GM23338 (cell line): ENCODE results near the gene EXOSC1. TPM values are rescaled to one million over a fixed set of nuclear protein-coding genes. Genes with fewer than 3 reads are reported as not detected.

Experiments used
- ATAC-seq: fragments of 200-7000 bp; cut with Tn5 transposase; 3 replicates; pipeline ENCODE4 v1.9.1; 2020
- DNase-seq: peaks from one replicate; pipeline ENCODE4 v3.0.0-alpha.2; 2015; ENCODE audit warnings: low spot score
- H2AFZ ChIP-seq: fragments of 200-600 bp; sonication (generic); 2 replicates; pipeline ENCODE4 v1.8.0; 2016; ENCODE audit warnings: antibody characterized with exemption, mild to moderate bottlenecking, moderate library complexity
- H3F3A ChIP-seq: fragments of 200-600 bp; sonication (generic); replicated peaks from 2 replicates; pipeline ENCODE4 v1.8.0; 2017; ENCODE audit warnings: antibody characterized with exemption, mixed run types, low read depth
- H3K27ac ChIP-seq: fragments of 200-600 bp; sonication (generic); 2 replicates; pipeline ENCODE4 v1.6.1; 2016; ENCODE audit warnings: low read depth
- H3K27me3 ChIP-seq: fragments of 200-600 bp; sonication (generic); 2 replicates; pipeline ENCODE4 v1.8.0; 2016; ENCODE audit warnings: mild to moderate bottlenecking, mixed run types, moderate library complexity; ENCODE audit not compliant: insufficient read depth
- H3K36me3 ChIP-seq: fragments of 200-600 bp; sonication (generic); 2 replicates; pipeline ENCODE4 v1.8.0; 2016; ENCODE audit warnings: mild to moderate bottlenecking; ENCODE audit not compliant: insufficient read depth
- H3K4me1 ChIP-seq: fragments of 200-600 bp; sonication (generic); 2 replicates; pipeline ENCODE4 v1.8.0; 2016; ENCODE audit warnings: mild to moderate bottlenecking, moderate library complexity; ENCODE audit not compliant: insufficient read depth
- H3K4me2 ChIP-seq: fragments of 200-600 bp; sonication (generic); 2 replicates; pipeline ENCODE4 v1.7.1; 2017; ENCODE audit warnings: mixed run types
- H3K4me3 ChIP-seq: fragments of 200-600 bp; sonication (generic); 2 replicates; pipeline ENCODE4 v1.6.1; 2016; ENCODE audit warnings: mixed run types
- H3K79me2 ChIP-seq: fragments of 200-600 bp; sonication (generic); replicated peaks from 2 replicates; pipeline ENCODE4 v1.8.0; 2017; ENCODE audit warnings: mild to moderate bottlenecking; ENCODE audit not compliant: insufficient read depth
- H3K9me2 ChIP-seq: fragments of 200-600 bp; sonication (generic); 2 replicates; pipeline ENCODE4 v1.8.0; 2017; ENCODE audit not compliant: insufficient read depth
- H4K20me1 ChIP-seq: fragments of 200-600 bp; sonication (generic); replicated peaks from 2 replicates; pipeline ENCODE4 v1.8.0; 2017; ENCODE audit warnings: mild to moderate bottlenecking; ENCODE audit not compliant: insufficient read depth
- H3K27ac Mint-ChIP-seq: 2 replicates; pipeline ENCODE4 v1.8.0; 2020; ENCODE audit warnings: inconsistent platforms, mild to moderate bottlenecking, moderate library complexity, mixed read lengths
- H3K27me3 Mint-ChIP-seq: 3 replicates; pipeline ENCODE4 v1.8.0; 2022; ENCODE audit warnings: low read depth, mild to moderate bottlenecking, moderate library complexity, mixed read lengths, inconsistent platforms; ENCODE audit not compliant: insufficient read depth, poor library complexity
- H3K36me3 Mint-ChIP-seq: 3 replicates; pipeline ENCODE4 v1.8.0; 2021; ENCODE audit warnings: low read depth, mild to moderate bottlenecking, inconsistent platforms, moderate library complexity, mixed read lengths
- H3K4me1 Mint-ChIP-seq: 3 replicates; pipeline ENCODE4 v1.8.0; 2020; ENCODE audit warnings: mild to moderate bottlenecking, inconsistent platforms, mixed read lengths
- H3K4me3 Mint-ChIP-seq: 3 replicates; pipeline ENCODE4 v1.8.0; 2021; ENCODE audit warnings: moderate library complexity, mild to moderate bottlenecking, inconsistent platforms, mixed read lengths
- H3K9me3 Mint-ChIP-seq: 3 replicates; pipeline ENCODE4 v1.8.0; 2020; ENCODE audit warnings: moderate library complexity, mild to moderate bottlenecking, inconsistent platforms, mixed read lengths
- CREB1 ChIP-seq: fragments of 250-450 bp; sonication (Bioruptor Pico); IDR thresholded peaks from 2 replicates; pipeline ENCODE4 v1.5.0; 2020; ENCODE audit warnings: low read depth, mild to moderate bottlenecking, moderate library complexity
- CTCF ChIP-seq, 2 experiments: fragments of 200-600 bp in 1 of 2; sonication (generic) in 1 of 2; conservative IDR thresholded peaks; 2 replicates each; pipeline versions ENCODE4 v1.5.1 to v1.6.1; 2016 to 2017; ENCODE audit warnings: antibody characterized with exemption in 2 of 2, low read depth in 2 of 2, mild to moderate bottlenecking in 2 of 2, moderate library complexity in 1 of 2
- ETS1 ChIP-seq: IDR thresholded peaks from 2 replicates; pipeline ENCODE4 v1.6.1; 2016; ENCODE audit warnings: antibody characterized with exemption
- POLR2AphosphoS5 ChIP-seq: IDR thresholded peaks from 2 replicates; pipeline ENCODE4 v1.6.1; 2016; ENCODE audit warnings: antibody characterized with exemption, low read depth
- REST ChIP-seq: IDR thresholded peaks from one replicate; pipeline ENCODE4 v1.6.1; 2018; ENCODE audit warnings: antibody characterized with exemption; ENCODE audit not compliant: unreplicated experiment
- STAT1 ChIP-seq: IDR thresholded peaks from one replicate; pipeline ENCODE4 v1.6.1; 2016; ENCODE audit warnings: antibody characterized with exemption; ENCODE audit not compliant: unreplicated experiment
- ZNF331 ChIP-seq: fragments of 250-450 bp; sonication (Bioruptor Pico); IDR thresholded peaks from 2 replicates; pipeline ENCODE4 v1.5.0; 2020; ENCODE audit warnings: low read depth, mild to moderate bottlenecking, moderate library complexity
- ZNF462 ChIP-seq: fragments of 250-450 bp; sonication (Bioruptor Pico); IDR thresholded peaks from 2 replicates; pipeline ENCODE4 v1.5.0; 2020; ENCODE audit warnings: mild to moderate bottlenecking, moderate library complexity
- polyA plus RNA-seq: library from polyadenylated mRNA; unstranded; fragments of >200 nt; fragmentation: Nextera tagmentation; extraction: Ambion mirVana; gene quantifications from 2 replicates; pipeline ENCODE4 v1.2.1, GENCODE V29; 2016
- total RNA-seq: library from RNA; depleted of rRNA; stranded (reverse); fragments of >200 nt; shearing (Covaris generic); gene quantifications from 2 replicates; pipeline ENCODE4 v1.2.3, GENCODE V29; 2014

The EXOSC1 gene
- total and polyA plus RNA-seq, 2 experiments from 2014 or later: 63.6 to 131 TPM

GRCh38 chr10:97400665-97401454, 44.9 kb downstream of the EXOSC1 start, which contains the start of gene RRP12:
RRP12 (minus strand) TSS chr10:97401340; CDS start chr10:97401231, 109 bp downstream.
- ATAC-seq: peak; percentile 94
- H3K27ac Mint-ChIP-seq: peak within 1 kb of the TSS; percentile 96

More at GRCh38 chr10:97400665-97401454, 44.9 kb downstream of the EXOSC1 start, which contains the start of gene RRP12:
- peak within 1 kb of the TSS; percentile 55 for H3K27ac ChIP-seq
- H3K9me2 ChIP-seq: no peaks in the 10 kb centered on the region
- peaks cover 23% of the 10 kb centered on the region for H3K36me3 Mint-ChIP-seq
- peaks cover 5% of the 10 kb centered on the region; the same call in 2 of the 3 replicates for H3K4me1 Mint-ChIP-seq
- H3K79me2 ChIP-seq: peaks cover 23% of the 10 kb centered on the region
- peaks cover 9% of the 10 kb centered on the region for H4K20me1 ChIP-seq
- H3K27me3 Mint-ChIP-seq: peaks cover 3% of the 10 kb centered on the region
- DNase-seq: peak; percentile 100
- H3K4me1 ChIP-seq: peaks cover 8% of the 10 kb centered on the region; the same call in 1 of the 2 replicates
- H3K4me3 ChIP-seq: peak within 1 kb of the TSS; percentile 82
- H3K9me3 Mint-ChIP-seq: no peaks in the 10 kb centered on the region
- peak within 1 kb of the TSS; percentile 97 for H3K4me3 Mint-ChIP-seq
- no peaks in the 10 kb centered on the region for H3K27me3 ChIP-seq
- peaks cover under 1% of the 10 kb centered on the region; the same call in 1 of the 2 replicates for H3F3A ChIP-seq
- peaks cover 26% of the 10 kb centered on the region for H3K36me3 ChIP-seq
- no peak within 1 kb of the TSS for H2AFZ ChIP-seq
- H3K4me2 ChIP-seq: peak within 1 kb of the TSS; percentile 100
- TF ChIP-seq CTCF (conservative IDR thresholded peaks at IDR 0.05; ENCODE audit: low read depth in 2 of 2) (0 out of 4 replicates have a peak, but pooled peaks of 1 of the 2 experiments have one; percentile 14), ETS1 (peak; percentile 78), ZNF331 (CRISPR knock-in tag) (no peak), STAT1 (no peak), POLR2AphosphoS5 (peak; percentile 71), ZNF462 (CRISPR knock-in tag) (no peak), REST (no peak), CREB1 (CRISPR knock-in tag) (peak; percentile 93)
